AG09319 (cell line): ENCODE results near the gene SGMS1.
A peak's percentile ranks its signal among the peaks of the same experiment; 100 is the strongest.

Source experiments
- DNase-seq: peaks from one replicate; pipeline ENCODE4 v3.0.0-alpha.2; 2010; ENCODE audit warnings: low read depth; ENCODE audit errors: extremely low read depth
- CTCF ChIP-seq: IDR thresholded peaks from 2 replicates; pipeline ENCODE4 v1.5.1; 2011; ENCODE audit warnings: low read depth, mild to moderate bottlenecking, inconsistent platforms, low read length, moderate library complexity

Gene SGMS1

DNA sequence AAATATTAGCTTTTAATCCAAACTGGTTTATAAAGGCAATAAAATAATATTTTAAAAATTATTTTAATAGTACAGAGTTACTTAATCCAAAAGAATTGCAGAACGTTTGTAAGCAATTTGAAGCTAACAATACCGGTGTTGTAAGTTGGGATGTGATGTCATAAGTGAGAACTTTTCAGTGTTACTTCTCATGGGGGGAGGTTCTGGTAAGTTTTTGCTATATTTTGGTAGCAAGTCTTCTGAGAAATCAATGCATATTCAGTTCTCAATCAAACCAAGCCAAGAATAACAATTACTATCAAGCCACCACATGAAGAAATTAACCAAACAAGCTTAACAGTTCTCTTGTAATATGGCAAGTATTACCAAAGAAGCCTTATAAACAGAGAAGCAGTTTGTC is 225.4 kb downstream of the SGMS1 start:
- no peak for DNase-seq
- TF ChIP-seq CTCF = no peak

DNA sequence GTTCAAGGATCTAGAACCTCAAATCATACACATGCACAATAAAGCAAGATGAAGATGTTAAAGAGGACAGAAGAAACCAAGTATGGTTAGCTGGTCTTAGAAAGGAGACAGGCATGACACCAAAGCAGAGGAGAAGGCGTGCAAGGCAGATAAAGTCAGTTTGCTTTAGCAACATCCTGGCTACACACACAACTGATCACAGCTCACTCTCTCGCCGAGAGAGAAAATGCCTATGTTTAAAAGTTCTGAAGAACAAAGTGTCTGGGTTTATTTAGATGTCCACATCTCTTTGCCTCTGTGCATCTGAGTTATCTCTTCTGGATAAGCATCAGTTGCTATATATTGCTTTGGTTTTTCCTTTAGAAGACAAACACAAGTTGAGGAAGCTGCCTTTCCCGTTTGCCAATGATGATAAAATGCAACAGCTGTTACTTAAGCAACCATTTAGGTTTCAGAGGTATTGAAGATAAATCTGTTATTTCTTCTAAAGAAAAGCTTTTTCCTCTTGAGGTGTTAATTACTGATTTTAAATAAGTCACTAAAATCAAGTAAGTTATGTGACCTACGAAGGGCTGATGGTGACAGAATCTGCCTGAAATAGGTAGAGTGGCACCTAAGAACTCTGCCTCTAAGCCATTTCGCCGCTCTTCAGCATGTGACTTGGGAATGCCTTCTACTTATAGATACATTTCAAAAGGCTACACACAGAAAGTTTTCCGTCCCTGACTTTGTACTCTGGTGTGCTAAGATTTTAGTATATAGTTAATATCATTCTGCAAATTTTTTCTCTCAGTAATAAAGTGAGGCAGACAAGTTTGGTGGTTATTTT is 226.2 kb downstream of the SGMS1 start:
- no peak for TF ChIP-seq CTCF
- DNase-seq = no peak

GRCh38 chr10:50396491-50397311 is 227.1 kb downstream of the SGMS1 start:
- no peak for TF ChIP-seq CTCF
- DNase-seq = no peak

DNA sequence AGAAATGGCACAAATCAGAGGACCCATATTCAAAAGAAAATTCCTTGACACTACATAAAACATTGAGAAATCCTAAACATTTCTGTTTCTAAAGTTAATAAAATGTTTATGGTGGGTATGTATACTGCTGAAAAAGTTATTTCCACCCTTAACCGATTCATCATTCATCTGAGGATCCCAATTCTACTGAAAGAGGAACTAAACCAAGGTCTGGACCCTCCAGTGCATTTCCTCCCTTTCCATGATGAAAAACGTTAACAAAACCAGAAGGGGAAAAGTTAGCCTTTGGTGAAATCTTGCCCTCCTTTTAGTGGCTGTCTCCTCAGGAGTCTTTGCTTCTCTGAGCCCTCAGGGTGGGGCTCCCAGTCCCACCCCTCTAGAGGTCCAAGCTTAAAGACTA is 227.9 kb downstream of the SGMS1 start:
- no peak for DNase-seq
- TF ChIP-seq CTCF = no peak

- DNase-seq = peak; percentile 65
- TF ChIP-seq CTCF = no peak
Measured at GRCh38 chr10:50395271-50395670, 228.5 kb downstream of the SGMS1 start.

DNA sequence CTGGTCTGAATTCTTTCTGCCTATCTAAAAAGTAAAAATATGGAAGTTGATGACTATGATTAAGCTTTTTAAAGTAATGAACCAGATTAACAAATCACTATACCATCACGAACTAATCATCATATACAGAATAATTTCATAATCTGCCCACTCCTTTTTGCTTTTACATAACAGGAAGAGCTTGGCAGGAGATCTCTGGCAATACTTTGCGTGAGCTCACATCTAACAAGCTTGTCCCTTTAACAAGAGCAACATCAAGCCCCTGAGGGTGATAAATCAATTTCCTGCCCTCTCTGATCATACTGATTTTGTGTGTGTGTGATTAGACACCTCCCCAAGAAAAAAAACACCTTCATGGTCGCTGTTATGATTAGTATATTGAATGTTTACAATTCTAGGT is 228.9 kb downstream of the SGMS1 start:
- DNase-seq = no peak
- no peak for TF ChIP-seq CTCF
